Measurements from ENCODE around the gene CYP4A11.
"Not testable (repeated sequence)": the region's sequence is repeated elsewhere in the genome, so short reads cannot be mapped to it uniquely, and the experiment has no call there.

The CYP4A11 gene

GRCh38 chr1:46941135-46941694 is at the start of gene CYP4A11:
Gene CYP4A11 (minus strand): TSS chr1:46941476. CDS start chr1:46941433, 43 bp downstream.
- H3K27me3 ChIP-seq (ENCODE audit: insufficient read depth, low read depth, severe bottlenecking), result no peaks in the 10 kb centered on the region
- no peak for DNase-seq
- no peak for TF ChIP-seq CTCF (IDR thresholded peaks at IDR 0.05; ENCODE audit: low read depth, low read length)
- no peaks in the 10 kb centered on the region for H3K36me3 ChIP-seq
- H3K27ac ChIP-seq, result no peak within 1 kb of the TSS
- no peaks in the 10 kb centered on the region for H3K9me3 ChIP-seq (ENCODE audit: severe bottlenecking)
- no peak within 1 kb of the TSS for H3K4me3 ChIP-seq (ENCODE audit: low read depth, low read length)

GRCh38 chr1:46990541-46990940 is 49.3 kb upstream of the CYP4A11 start:
- not testable (repeated sequence) for H3K36me3 ChIP-seq; H3K27ac ChIP-seq; DNase-seq; H3K4me3 ChIP-seq (ENCODE audit: low read depth, low read length); H3K9me3 ChIP-seq (ENCODE audit: severe bottlenecking)
- peaks cover 11% of the 10 kb centered on the region for H3K27me3 ChIP-seq (ENCODE audit: insufficient read depth, low read depth, severe bottlenecking)

- Histone ChIP-seq H3K4me3 (ENCODE audit: low read depth, low read length) (no peak overlapping the region), H3K27me3 (ENCODE audit: insufficient read depth, low read depth, severe bottlenecking) (peaks cover 18% of the 10 kb centered on the region), H3K36me3 (no peaks in the 10 kb centered on the region), H3K9me3 (ENCODE audit: severe bottlenecking) (peaks cover 14% of the 10 kb centered on the region), H3K27ac (no peak overlapping the region)
- TF ChIP-seq CTCF (IDR thresholded peaks at IDR 0.05; ENCODE audit: low read depth, low read length), result no peak
- DNase-seq, result no peak
Measured at GRCh38 chr1:46983830-46984586, 42.7 kb upstream of the CYP4A11 start.

GRCh38 chr1:46983166-46983829 is 42.0 kb upstream of the CYP4A11 start:
- no peak for TF ChIP-seq CTCF (IDR thresholded peaks at IDR 0.05; ENCODE audit: low read depth, low read length)
- H3K27me3 ChIP-seq (ENCODE audit: insufficient read depth, low read depth, severe bottlenecking), result peaks cover 18% of the 10 kb centered on the region
- H3K36me3 ChIP-seq, result no peaks in the 10 kb centered on the region
- H3K27ac ChIP-seq, result no peak overlapping the region
- H3K4me3 ChIP-seq (ENCODE audit: low read depth, low read length), result no peak overlapping the region
- peaks cover 14% of the 10 kb centered on the region for H3K9me3 ChIP-seq (ENCODE audit: severe bottlenecking)
- no peak for DNase-seq

- H3K4me3 ChIP-seq (ENCODE audit: low read depth, low read length), result no peak overlapping the region
- peaks cover 2% of the 10 kb centered on the region for H3K9me3 ChIP-seq (ENCODE audit: severe bottlenecking)
- no peaks in the 10 kb centered on the region for H3K36me3 ChIP-seq
- no peak overlapping the region for H3K27ac ChIP-seq
- peaks cover 2% of the 10 kb centered on the region for H3K27me3 ChIP-seq (ENCODE audit: insufficient read depth, low read depth, severe bottlenecking)
- peak; percentile 35; the same call in 1 of the 2 replicates for TF ChIP-seq CTCF (IDR thresholded peaks at IDR 0.05; ENCODE audit: low read depth, low read length)
- no peak for DNase-seq
Measured at GRCh38 chr1:46969014-46969619, 27.8 kb upstream of the CYP4A11 start.

- not testable (repeated sequence) for H3K9me3 ChIP-seq (ENCODE audit: severe bottlenecking); H3K27me3 ChIP-seq (ENCODE audit: insufficient read depth, low read depth, severe bottlenecking); H3K27ac ChIP-seq; H3K36me3 ChIP-seq; H3K4me3 ChIP-seq (ENCODE audit: low read depth, low read length); DNase-seq
Measured at GRCh38 chr1:46962272-46962671, 21.0 kb upstream of the CYP4A11 start.
